Calu3 (cell line): ENCODE data around the gene HOXB2. TPM values are rescaled to one million over a fixed set of nuclear protein-coding genes. Genes with fewer than 3 reads are reported as not detected.

ENCODE experiments used
- BruUV-seq: library from RNA; stranded (reverse); fragments of 400-500 nt; replicated peaks from 2 replicates; lab custom pipeline; 2021; lab: Mats Ljungman, UMichigan
- CTCF ChIA-PET: fragments of 300-600 bp; sonication (Branson Sonifier 250); formaldehyde crosslinking; loops from one replicate; lab custom pipeline; 2022; ENCODE audit warnings: antibody characterized with exemption; lab: Charles Lee
- DNase-seq: peaks from one replicate; pipeline ENCODE4 v3.0.0; 2022
- H3K27ac Mint-ChIP-seq: one replicate; pipeline ENCODE4 v1.8.0; 2022; ENCODE audit warnings: mixed read lengths; ENCODE audit not compliant: unreplicated experiment
- H3K27me3 Mint-ChIP-seq: one replicate; pipeline ENCODE4 v1.8.0; 2022; ENCODE audit warnings: mixed read lengths; ENCODE audit not compliant: unreplicated experiment
- H3K36me3 Mint-ChIP-seq: one replicate; pipeline ENCODE4 v1.8.0; 2022; ENCODE audit warnings: mild to moderate bottlenecking, moderate library complexity, mixed read lengths; ENCODE audit not compliant: insufficient read depth, unreplicated experiment
- H3K4me1 Mint-ChIP-seq: one replicate; pipeline ENCODE4 v1.8.0; 2022; ENCODE audit warnings: mild to moderate bottlenecking, low read depth, mixed read lengths; ENCODE audit not compliant: unreplicated experiment
- H3K4me3 Mint-ChIP-seq: one replicate; pipeline ENCODE4 v1.8.0; 2022; ENCODE audit warnings: mild to moderate bottlenecking, low read depth, moderate library complexity, mixed read lengths; ENCODE audit not compliant: unreplicated experiment
- H3K9me3 Mint-ChIP-seq: one replicate; pipeline ENCODE4 v1.8.0; 2022; ENCODE audit warnings: low read depth, mixed read lengths; ENCODE audit not compliant: unreplicated experiment
- intact Hi-C: fragments of 100-400 bp; cut with micrococcal nuclease; formaldehyde crosslinking; loops from one replicate; pipeline ENCODE4 v1.10.0; 2022; ENCODE audit not compliant: unreplicated experiment
- total RNA-seq: library from RNA; stranded (reverse); gene quantifications from 2 replicates; pipeline ENCODE4 v1.2.3, GENCODE V29; 2022
- TF ChIP-seq, protein P1 (sequence below): fragments of 200-600 bp; IDR thresholded peaks from one replicate; pipeline ENCODE4 v1.8.0; 2022; ENCODE audit warnings: antibody characterized with exemption; ENCODE audit not compliant: unreplicated experiment

The HOXB2 gene
- total RNA-seq, 1 experiment from 2014 or later = 24.5 TPM

DNA sequence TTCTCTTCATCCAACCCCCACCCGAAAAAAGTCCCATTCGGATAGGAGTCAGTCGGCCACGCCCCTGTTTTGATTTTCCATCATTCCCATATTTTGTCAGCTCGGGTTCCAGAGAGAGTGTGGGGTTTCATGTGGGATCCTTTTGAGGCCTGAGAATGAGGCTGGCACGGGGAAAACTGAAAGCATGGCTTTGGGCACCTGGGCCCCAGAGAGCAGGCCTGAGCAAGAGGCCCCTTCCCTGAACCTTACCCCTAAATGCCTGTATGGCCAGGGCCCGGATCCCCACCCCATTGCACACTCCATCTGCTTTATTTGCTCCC is 37.8 kb upstream of the HOXB2 start:
- H3K4me1 Mint-ChIP-seq = peaks cover 71% of the 10 kb centered on the region
- intact Hi-C loops = no loop called here
- TF ChIP-seq, protein P1, sequence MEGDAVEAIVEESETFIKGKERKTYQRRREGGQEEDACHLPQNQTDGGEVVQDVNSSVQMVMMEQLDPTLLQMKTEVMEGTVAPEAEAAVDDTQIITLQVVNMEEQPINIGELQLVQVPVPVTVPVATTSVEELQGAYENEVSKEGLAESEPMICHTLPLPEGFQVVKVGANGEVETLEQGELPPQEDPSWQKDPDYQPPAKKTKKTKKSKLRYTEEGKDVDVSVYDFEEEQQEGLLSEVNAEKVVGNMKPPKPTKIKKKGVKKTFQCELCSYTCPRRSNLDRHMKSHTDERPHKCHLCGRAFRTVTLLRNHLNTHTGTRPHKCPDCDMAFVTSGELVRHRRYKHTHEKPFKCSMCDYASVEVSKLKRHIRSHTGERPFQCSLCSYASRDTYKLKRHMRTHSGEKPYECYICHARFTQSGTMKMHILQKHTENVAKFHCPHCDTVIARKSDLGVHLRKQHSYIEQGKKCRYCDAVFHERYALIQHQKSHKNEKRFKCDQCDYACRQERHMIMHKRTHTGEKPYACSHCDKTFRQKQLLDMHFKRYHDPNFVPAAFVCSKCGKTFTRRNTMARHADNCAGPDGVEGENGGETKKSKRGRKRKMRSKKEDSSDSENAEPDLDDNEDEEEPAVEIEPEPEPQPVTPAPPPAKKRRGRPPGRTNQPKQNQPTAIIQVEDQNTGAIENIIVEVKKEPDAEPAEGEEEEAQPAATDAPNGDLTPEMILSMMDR = no peak
- peaks cover 96% of the 10 kb centered on the region for H3K36me3 Mint-ChIP-seq
- H3K27me3 Mint-ChIP-seq = peaks cover 36% of the 10 kb centered on the region
- peak overlapping the region; percentile 95 for H3K27ac Mint-ChIP-seq
- CTCF ChIA-PET = interaction anchor here (0.7 to 1.5 kb wide), 4 partner anchors 19 to 323 kb away, joined by 3 to 7 read pairs (median 4); no protein-coding TSS in a partner anchor
- BruUV-seq = no TSS peak
- DNase-seq = no peak
- H3K4me3 Mint-ChIP-seq = no peak overlapping the region
- H3K9me3 Mint-ChIP-seq = no peaks in the 10 kb centered on the region

GRCh38 chr17:48579760-48580554 is 35.0 kb upstream of the HOXB2 start:
- H3K4me3 Mint-ChIP-seq = no peak overlapping the region
- CTCF ChIA-PET = interaction anchor here (0.6 to 0.7 kb wide), 4 partner anchors 8 to 147 kb away, joined by 3 to 8 read pairs (median 4); no protein-coding TSS in a partner anchor
- no peak for DNase-seq
- H3K9me3 Mint-ChIP-seq = no peaks in the 10 kb centered on the region
- peaks cover 96% of the 10 kb centered on the region for H3K36me3 Mint-ChIP-seq
- H3K27ac Mint-ChIP-seq = peak overlapping the region; percentile 95
- peaks cover 36% of the 10 kb centered on the region for H3K27me3 Mint-ChIP-seq
- TF ChIP-seq, protein P1 = no peak
- BruUV-seq = no TSS peak
- H3K4me1 Mint-ChIP-seq = peaks cover 53% of the 10 kb centered on the region
- intact Hi-C loops = loop anchor here (5.0 kb wide), 2 partner anchors 38 to 288 kb away; no protein-coding TSS in a partner anchor

DNA sequence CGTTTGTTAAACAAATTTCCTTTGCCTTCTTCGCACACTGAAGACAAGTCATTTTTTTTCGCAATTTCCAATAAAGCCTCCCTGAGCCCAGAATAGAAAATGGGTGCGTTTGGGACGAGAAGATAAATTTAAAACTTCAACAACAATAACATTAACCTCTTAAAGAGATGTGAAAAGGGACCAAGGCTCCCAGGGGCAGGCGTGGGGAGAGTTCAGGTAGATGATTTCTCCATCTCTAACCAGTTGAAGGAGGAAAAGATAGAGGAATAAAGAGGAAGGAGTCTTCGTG is 34.5 kb upstream of the HOXB2 start:
- TF ChIP-seq, protein P1 = no peak
- Mint-ChIP-seq H3K4me3 (no peak overlapping the region), H3K36me3 (peaks cover 96% of the 10 kb centered on the region), H3K9me3 (no peaks in the 10 kb centered on the region), H3K4me1 (peaks cover 50% of the 10 kb centered on the region), H3K27ac (peak overlapping the region; percentile 95), H3K27me3 (peaks cover 33% of the 10 kb centered on the region)
- no TSS peak for BruUV-seq
- no peak for DNase-seq
- CTCF ChIA-PET = interaction anchor here (0.7 to 1.5 kb wide), 4 partner anchors 13 to 147 kb away, joined by 3 to 8 read pairs (median 4); no protein-coding TSS in a partner anchor
- intact Hi-C loops = loop anchor here (5.0 kb wide), 2 partner anchors 37 to 287 kb away; no protein-coding TSS in a partner anchor

DNA sequence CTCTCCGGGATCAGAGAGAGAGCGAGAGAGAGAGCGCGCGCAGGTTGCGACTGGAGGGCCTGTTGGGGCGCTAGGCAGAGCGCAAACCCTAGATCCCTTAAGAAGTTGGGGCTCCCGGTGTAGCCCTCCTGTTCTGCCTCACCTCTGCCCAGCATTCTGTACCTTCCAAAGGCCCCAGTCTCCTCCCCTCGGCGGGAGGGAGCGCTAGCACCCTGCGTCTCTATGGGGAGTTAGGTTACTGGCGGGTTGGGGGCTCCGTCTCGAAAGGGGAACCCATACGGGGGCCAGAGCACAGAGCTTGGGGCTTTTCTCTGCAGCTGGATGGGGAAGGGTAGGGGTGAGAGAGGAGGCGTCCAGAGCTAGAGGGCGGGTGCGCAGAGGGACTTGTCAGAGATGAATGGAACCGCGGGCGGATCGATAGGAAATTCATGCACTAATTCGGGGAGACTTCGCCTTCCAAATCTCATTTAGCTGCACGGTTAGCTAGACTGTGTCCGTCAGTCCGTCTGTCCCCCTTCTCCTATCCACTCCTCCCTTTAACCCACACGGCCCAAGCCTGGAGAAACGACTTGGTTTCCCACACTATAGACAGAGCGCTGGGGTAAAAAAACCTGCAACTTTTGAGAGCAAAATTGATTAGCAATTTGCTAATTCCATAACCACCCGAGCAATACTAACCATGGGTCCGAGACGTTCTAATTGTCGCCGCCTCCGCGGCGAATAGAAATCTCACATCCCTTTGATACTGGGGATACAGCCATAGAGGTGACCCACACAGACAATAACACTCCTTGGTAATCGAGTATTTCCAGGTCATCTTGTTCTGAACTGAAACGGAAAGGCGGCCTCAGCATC is 33.9 kb upstream of the HOXB2 start:
- H3K27me3 Mint-ChIP-seq = peaks cover 28% of the 10 kb centered on the region
- no peaks in the 10 kb centered on the region for H3K9me3 Mint-ChIP-seq
- peaks cover 50% of the 10 kb centered on the region for H3K4me1 Mint-ChIP-seq
- CTCF ChIA-PET = interaction anchor here (1.0 to 1.5 kb wide), 2 partner anchors 12 to 18 kb away, joined by 4 read pairs; no protein-coding TSS in a partner anchor
- H3K27ac Mint-ChIP-seq = peak overlapping the region; percentile 95
- intact Hi-C loops = loop anchor here (5.0 kb wide), 2 partner anchors 37 to 287 kb away; no protein-coding TSS in a partner anchor
- H3K36me3 Mint-ChIP-seq = peaks cover 96% of the 10 kb centered on the region
- no peak overlapping the region for H3K4me3 Mint-ChIP-seq
- TSS peak; percentile 46 for BruUV-seq
- DNase-seq = no peak
- TF ChIP-seq, protein P1 = no peak
